Calu3 (cell line): ENCODE measurements around the gene CBY2. TPM values are rescaled to one million over a fixed set of nuclear protein-coding genes. Genes with fewer than 3 reads are reported as not detected.
"Not testable (repeated sequence)": the region's sequence is repeated elsewhere in the genome, so short reads cannot be mapped to it uniquely, and the experiment has no call there.

Experiments used
- BruUV-seq: library from RNA; stranded (reverse); fragments of 400-500 nt; replicated peaks from 2 replicates; lab custom pipeline; 2021; lab: Mats Ljungman, UMichigan
- CTCF ChIA-PET: fragments of 300-600 bp; sonication (Branson Sonifier 250); formaldehyde crosslinking; loops from one replicate; lab custom pipeline; 2022; ENCODE audit warnings: antibody characterized with exemption; lab: Charles Lee
- DNase-seq: peaks from one replicate; pipeline ENCODE4 v3.0.0; 2022
- H3K27ac Mint-ChIP-seq: one replicate; pipeline ENCODE4 v1.8.0; 2022; ENCODE audit warnings: mixed read lengths; ENCODE audit not compliant: unreplicated experiment
- H3K27me3 Mint-ChIP-seq: one replicate; pipeline ENCODE4 v1.8.0; 2022; ENCODE audit warnings: mixed read lengths; ENCODE audit not compliant: unreplicated experiment
- H3K36me3 Mint-ChIP-seq: one replicate; pipeline ENCODE4 v1.8.0; 2022; ENCODE audit warnings: mild to moderate bottlenecking, moderate library complexity, mixed read lengths; ENCODE audit not compliant: insufficient read depth, unreplicated experiment
- H3K4me1 Mint-ChIP-seq: one replicate; pipeline ENCODE4 v1.8.0; 2022; ENCODE audit warnings: mild to moderate bottlenecking, low read depth, mixed read lengths; ENCODE audit not compliant: unreplicated experiment
- H3K4me3 Mint-ChIP-seq: one replicate; pipeline ENCODE4 v1.8.0; 2022; ENCODE audit warnings: mild to moderate bottlenecking, low read depth, moderate library complexity, mixed read lengths; ENCODE audit not compliant: unreplicated experiment
- H3K9me3 Mint-ChIP-seq: one replicate; pipeline ENCODE4 v1.8.0; 2022; ENCODE audit warnings: low read depth, mixed read lengths; ENCODE audit not compliant: unreplicated experiment
- CTCF ChIP-seq: fragments of 200-600 bp; IDR thresholded peaks from one replicate; pipeline ENCODE4 v1.8.0; 2022; ENCODE audit warnings: antibody characterized with exemption; ENCODE audit not compliant: unreplicated experiment
- intact Hi-C: fragments of 100-400 bp; cut with micrococcal nuclease; formaldehyde crosslinking; loops from one replicate; pipeline ENCODE4 v1.10.0; 2022; ENCODE audit not compliant: unreplicated experiment
- total RNA-seq: library from RNA; stranded (reverse); gene quantifications from 2 replicates; pipeline ENCODE4 v1.2.3, GENCODE V29; 2022

CBY2 gene
- total RNA-seq, 1 experiment from 2014 or later, result not detected

DNA sequence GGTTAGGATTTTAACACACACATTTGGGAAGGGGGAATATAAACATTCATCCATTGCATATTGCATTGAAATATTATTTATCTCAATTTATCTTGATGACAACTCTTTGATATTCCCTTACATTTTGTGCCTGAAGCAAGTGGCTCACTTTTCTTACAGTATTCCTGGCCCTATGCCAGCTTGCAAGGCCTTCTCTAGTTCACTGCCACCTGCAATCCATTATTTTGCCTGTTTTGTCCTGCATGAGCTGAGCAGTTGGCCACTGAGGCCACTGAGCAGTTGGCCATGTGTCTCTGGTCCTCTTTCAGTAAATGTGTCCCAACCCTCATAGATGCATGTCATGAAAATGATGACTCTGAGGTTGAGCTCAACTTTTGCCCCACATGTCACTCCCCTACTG, 49.8 kb downstream of the CBY2 start:
- peaks cover 66% of the 10 kb centered on the region for H3K27me3 Mint-ChIP-seq
- DNase-seq, result no peak
- no TSS peak for BruUV-seq
- H3K36me3 Mint-ChIP-seq, result no peaks in the 10 kb centered on the region
- no peak overlapping the region for H3K27ac Mint-ChIP-seq
- no peak overlapping the region for H3K4me3 Mint-ChIP-seq
- CTCF ChIA-PET, result interaction anchor here (0.6 kb wide), 1 partner anchor 11 kb away, joined by 3 read pairs; no protein-coding TSS in a partner anchor
- H3K9me3 Mint-ChIP-seq, result no peaks in the 10 kb centered on the region
- H3K4me1 Mint-ChIP-seq, result no peaks in the 10 kb centered on the region
- intact Hi-C loops, result no loop called here
- no peak for TF ChIP-seq CTCF

DNA sequence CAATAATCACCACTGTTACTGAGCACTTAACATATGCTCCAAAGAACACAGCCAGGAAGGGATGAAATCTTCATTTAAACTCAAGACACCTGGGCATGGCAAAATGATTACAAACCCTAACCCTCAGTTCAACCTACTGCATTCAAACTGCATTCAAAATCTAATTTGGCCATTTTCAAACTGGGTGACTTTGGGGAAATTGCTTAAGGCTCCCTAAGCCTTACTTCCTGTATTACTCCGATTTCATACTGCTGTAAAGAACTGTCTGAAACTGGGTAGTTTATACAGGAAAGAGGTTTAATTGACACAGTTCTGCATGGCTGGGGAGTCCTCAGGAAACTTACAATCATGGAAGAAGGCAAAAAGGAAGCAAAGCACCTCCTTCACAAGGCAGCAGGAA, 50.4 kb downstream of the CBY2 start:
- intact Hi-C loops, result no loop called here
- CTCF ChIA-PET, result no interaction called here
- BruUV-seq, result no TSS peak
- H3K27ac Mint-ChIP-seq, result no peak overlapping the region
- no peak overlapping the region for H3K4me3 Mint-ChIP-seq
- no peaks in the 10 kb centered on the region for H3K4me1 Mint-ChIP-seq
- peaks cover 63% of the 10 kb centered on the region for H3K27me3 Mint-ChIP-seq
- no peaks in the 10 kb centered on the region for H3K9me3 Mint-ChIP-seq
- no peaks in the 10 kb centered on the region for H3K36me3 Mint-ChIP-seq
- TF ChIP-seq CTCF, result no peak
- DNase-seq, result no peak

DNA sequence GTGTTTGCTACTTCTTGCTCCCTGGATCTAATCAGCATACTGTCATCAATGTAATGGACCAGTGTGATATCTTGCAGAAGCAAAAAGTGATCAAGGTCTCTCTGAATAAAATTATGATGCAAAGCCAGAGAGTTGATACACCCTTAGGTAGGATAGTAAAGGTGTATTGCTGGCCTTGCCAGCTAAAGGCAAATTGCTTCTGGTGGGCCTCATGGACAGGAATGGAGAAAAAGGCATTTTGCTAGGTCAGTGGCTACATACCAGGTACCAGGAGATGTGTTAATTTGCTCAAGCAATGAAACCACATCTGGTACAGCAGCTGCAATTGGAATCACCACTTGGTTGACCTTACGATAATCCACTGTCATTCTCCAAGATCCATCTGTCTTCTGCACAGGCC, 54.4 kb downstream of the CBY2 start:
- H3K4me1 Mint-ChIP-seq, H3K27ac Mint-ChIP-seq, H3K4me3 Mint-ChIP-seq, intact Hi-C loops, CTCF ChIA-PET, BruUV-seq, DNase-seq, H3K36me3 Mint-ChIP-seq, H3K9me3 Mint-ChIP-seq: not testable (repeated sequence)
- H3K27me3 Mint-ChIP-seq, result peaks cover 63% of the 10 kb centered on the region

DNA sequence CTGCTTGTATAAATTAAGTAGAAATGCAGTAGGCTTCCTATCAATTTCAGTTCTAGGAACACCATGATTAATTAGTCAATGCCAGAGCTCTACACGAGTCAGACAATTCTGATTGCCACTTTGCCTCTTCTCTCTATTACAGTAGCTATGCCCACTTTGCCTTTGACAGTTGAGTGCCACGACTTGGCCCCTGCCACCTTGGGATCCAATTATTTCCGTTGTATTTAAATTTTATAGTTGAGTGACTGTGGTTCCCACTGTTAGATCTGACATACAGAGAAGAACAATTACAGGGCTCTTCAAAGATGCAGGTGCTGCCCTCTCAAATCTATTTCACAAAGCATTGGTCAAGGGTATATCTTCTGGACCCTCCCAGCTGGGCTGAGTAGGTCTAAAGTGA, 55.5 kb downstream of the CBY2 start:
- BruUV-seq, H3K9me3 Mint-ChIP-seq, intact Hi-C loops, CTCF ChIA-PET, DNase-seq, H3K4me1 Mint-ChIP-seq, H3K4me3 Mint-ChIP-seq, H3K36me3 Mint-ChIP-seq, H3K27ac Mint-ChIP-seq: not testable (repeated sequence)
- peaks cover 57% of the 10 kb centered on the region for H3K27me3 Mint-ChIP-seq

GRCh38 chr13:45763419-45763818, 61.3 kb downstream of the CBY2 start:
- CTCF ChIA-PET, result no interaction called here
- Mint-ChIP-seq H3K9me3 (no peaks in the 10 kb centered on the region), H3K36me3 (no peaks in the 10 kb centered on the region), H3K4me3 (no peak overlapping the region), H3K4me1 (no peaks in the 10 kb centered on the region), H3K27me3 (peaks cover 90% of the 10 kb centered on the region), H3K27ac (no peak overlapping the region)
- TF ChIP-seq CTCF, result no peak
- intact Hi-C loops, result no loop called here
- BruUV-seq, result no TSS peak
- no peak for DNase-seq

Other genes starting within 250 kb of the CBY2 start
- gene COG3, start 237.4 kb upstream of the CBY2 start, total RNA-seq, result 18.4 and 21.6 TPM in 2 replicates
- gene ERICH6B, start 86.6 kb upstream of the CBY2 start, total RNA-seq, result not detected in 2 replicates
- gene SIAH3, start 149.4 kb downstream of the CBY2 start, total RNA-seq, result not detected in 2 replicates